Colon (tissue), 2 donors: ENCODE measurements around the gene SYNE2.

Source experiments
- FAIRE-seq: peaks from 2 replicates; lab custom pipeline; 2012; peaks lifted over from hg19 to GRCh38; lab: Jason Lieb, UNC
- donor health status: control.
- donor health status: control.

The SYNE2 gene

GRCh38 chr14:64266239-64266638 lies 413.4 kb downstream of the SYNE2 start:
- no peak for FAIRE-seq

DNA sequence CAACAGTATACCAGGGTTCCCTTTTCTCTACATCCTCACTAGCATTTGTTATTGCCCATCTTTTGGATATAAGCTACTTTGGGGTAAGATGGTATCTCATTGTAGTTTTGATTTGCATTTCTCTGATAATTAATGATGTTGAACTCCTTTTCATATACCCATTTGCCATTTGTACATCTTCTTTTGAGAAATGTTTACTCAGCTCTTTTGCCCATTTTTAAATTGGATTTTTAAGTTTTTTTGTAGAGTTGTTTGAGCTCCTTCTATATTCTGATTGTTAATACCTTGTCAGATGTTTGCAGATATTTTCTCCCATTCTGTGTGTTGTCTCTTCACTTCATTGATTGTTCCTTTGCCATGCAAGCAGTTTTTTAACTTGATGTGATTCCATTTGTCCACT lies 419.2 kb downstream of the SYNE2 start:
- FAIRE-seq, result no peak
